Measurements from ENCODE around the gene ZBED2. TPM values are rescaled to one million over a fixed set of nuclear protein-coding genes. Genes with fewer than 3 reads are reported as not detected.

ZBED2 gene, protein sequence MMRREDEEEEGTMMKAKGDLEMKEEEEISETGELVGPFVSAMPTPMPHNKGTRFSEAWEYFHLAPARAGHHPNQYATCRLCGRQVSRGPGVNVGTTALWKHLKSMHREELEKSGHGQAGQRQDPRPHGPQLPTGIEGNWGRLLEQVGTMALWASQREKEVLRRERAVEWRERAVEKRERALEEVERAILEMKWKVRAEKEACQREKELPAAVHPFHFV
- 0.12 TPM in 1 of 2 replicates, not detected in the other for total RNA-seq

DNA sequence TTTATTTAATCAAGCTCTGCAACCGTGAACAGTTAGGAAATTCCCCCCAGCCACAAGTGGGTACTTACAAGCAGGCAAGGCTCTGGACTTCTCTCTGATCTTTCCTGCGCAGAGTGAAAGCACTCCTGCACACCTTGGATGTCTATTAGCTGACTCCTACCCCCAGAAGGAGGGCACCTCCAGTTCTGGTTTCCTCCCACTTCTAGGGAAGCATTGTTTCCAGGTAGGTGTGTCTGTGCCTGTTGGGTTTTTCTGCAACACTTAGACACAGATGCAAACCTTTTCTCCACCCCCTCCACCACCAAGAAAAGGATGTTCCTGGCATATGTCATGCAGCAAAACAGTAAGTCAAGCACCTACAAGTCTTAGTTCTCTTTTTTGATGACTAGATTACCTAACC, at the start of gene ZBED2:
ZBED2 (minus strand) TSS at position 115 of the 400 bp plus-strand sequence. CDS start 1,145 bp downstream, outside the sequence.

Other genes with a start within 250 kb of the ZBED2 start
- gene CD96, start 53.1 kb downstream of the ZBED2 start, total RNA-seq, result not detected in 2 replicates
- gene PLCXD2, start 79.3 kb upstream of the ZBED2 start, total RNA-seq, result 0.65 and 0.73 TPM in 2 replicates

All from hair follicle dermal papilla cell (primary cell).